Activated T-helper 17 cell treated with anti-CD3 and anti-CD28 coated beads, Interleukin-2, amount 50 U/mL, for 72 hours (primary cell): ENCODE measurements around the gene CEP128. TPM values are rescaled to one million over a fixed set of nuclear protein-coding genes. Genes with fewer than 3 reads are reported as not detected.

ENCODE experiments used
- ATAC-seq: fragments of 150-1000 bp; cut with Tn5 transposase; replicated peaks from 2 replicates; pipeline ENCODE4 v1.10.0; 2021; ENCODE audit warnings: mild to moderate bottlenecking, moderate library complexity
- H3K27ac Mint-ChIP-seq: one replicate; pipeline ENCODE4 v1.8.0; 2022; ENCODE audit warnings: mixed read lengths
- H3K27me3 Mint-ChIP-seq: one replicate; pipeline ENCODE4 v1.8.0; 2022; ENCODE audit warnings: mixed read lengths
- H3K36me3 Mint-ChIP-seq: one replicate; pipeline ENCODE4 v1.8.0; 2022; ENCODE audit warnings: low read depth, mild to moderate bottlenecking, mixed read lengths
- H3K4me1 Mint-ChIP-seq: one replicate; pipeline ENCODE4 v1.8.0; 2022; ENCODE audit warnings: mixed read lengths
- H3K4me3 Mint-ChIP-seq: one replicate; pipeline ENCODE4 v1.8.0; 2022; ENCODE audit warnings: mild to moderate bottlenecking, mixed read lengths
- H3K9me3 Mint-ChIP-seq: one replicate; pipeline ENCODE4 v1.8.0; 2022; ENCODE audit warnings: mixed read lengths
- total RNA-seq, 2 donors: library from RNA; stranded (reverse); gene quantifications; one replicate each; pipeline ENCODE4 v1.2.3, GENCODE V29; 2022

Gene CEP128
- total RNA-seq, 2 donors from 2014 or later: 23.4 to 34.6 TPM

DNA sequence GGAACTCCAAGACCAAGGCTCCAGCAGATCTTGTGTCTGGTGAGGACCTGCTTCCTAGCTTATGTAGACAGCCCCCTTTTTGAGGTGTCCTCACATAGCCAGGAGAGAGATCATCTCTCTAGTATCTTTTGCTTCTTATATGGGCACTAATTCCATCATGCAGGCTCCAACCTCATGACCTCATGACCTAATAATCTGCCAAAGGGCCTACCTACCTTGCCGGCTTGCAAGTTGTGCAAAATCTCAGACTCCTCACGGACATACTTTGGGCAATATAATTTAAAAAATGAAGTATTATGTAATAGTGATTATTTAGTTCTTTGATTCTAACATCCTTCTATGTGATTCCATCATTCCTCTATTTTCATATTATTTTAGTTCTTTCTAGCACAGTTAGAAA is 397.2 kb downstream of the CEP128 start:
- Mint-ChIP-seq H3K4me1 (no peaks in the 10 kb centered on the region), H3K9me3 (peaks cover 10% of the 10 kb centered on the region), H3K27me3 (no peaks in the 10 kb centered on the region), H3K27ac (no peak overlapping the region), H3K36me3 (no peaks in the 10 kb centered on the region), H3K4me3 (no peak overlapping the region)
- ATAC-seq: no peak

DNA sequence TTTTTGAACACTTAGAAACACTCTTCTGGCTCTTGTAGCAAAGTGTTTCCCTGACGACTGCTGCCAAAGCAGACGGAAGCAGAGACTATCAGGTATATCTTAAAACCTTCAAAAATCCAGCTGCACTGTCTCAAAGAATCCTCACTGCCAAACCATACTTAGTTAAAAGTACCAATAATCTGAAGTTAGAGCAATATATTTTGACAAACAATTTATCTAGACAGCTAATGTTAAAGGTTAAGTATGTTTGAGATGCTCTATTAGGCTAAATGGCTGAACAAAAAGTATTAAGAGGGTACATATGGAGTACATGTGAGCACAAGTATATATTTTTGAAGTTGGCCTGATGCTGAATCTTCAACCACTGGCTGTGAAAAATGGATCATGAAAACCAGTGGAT is 398.3 kb downstream of the CEP128 start:
- Mint-ChIP-seq H3K4me3 (no peak overlapping the region), H3K9me3 (peaks cover 10% of the 10 kb centered on the region), H3K4me1 (no peaks in the 10 kb centered on the region), H3K27me3 (no peaks in the 10 kb centered on the region), H3K36me3 (no peaks in the 10 kb centered on the region), H3K27ac (no peak overlapping the region)
- no peak for ATAC-seq

DNA sequence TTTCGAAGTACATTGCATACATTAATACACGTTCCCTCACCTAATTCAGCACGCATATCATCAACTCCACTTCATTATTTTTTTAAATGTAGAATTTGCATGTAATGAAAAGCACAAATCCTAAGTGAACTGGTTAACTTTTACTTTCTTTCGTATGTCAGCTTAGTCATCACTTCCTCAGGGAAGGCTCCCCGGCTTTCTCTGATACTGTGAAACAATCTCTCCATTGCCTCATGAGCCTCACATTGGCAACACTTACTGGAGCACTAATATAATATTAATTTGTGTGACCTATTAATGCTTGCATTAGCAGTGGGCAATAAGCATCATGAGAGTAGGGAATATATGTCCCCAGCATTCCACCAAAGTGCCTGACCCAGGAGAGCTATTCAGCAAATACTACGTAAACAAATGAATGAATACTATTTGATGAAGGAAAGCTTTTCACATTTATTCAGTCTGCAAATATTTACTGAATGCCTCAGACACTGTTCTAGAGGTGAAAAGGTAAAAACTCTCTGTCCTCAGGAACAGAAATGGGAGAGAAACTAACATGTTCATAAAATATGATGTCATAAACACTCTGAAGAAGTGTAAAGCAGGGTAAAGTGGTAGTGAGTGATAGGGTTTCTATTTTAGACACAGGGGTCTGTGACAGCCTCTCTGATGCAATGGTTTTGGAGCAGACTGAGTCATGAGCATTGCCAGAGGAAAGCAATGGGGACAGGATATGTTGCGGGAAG is 402.7 kb downstream of the CEP128 start:
- no peak overlapping the region for H3K27ac Mint-ChIP-seq
- no peaks in the 10 kb centered on the region for H3K36me3 Mint-ChIP-seq
- no peak overlapping the region for H3K4me3 Mint-ChIP-seq
- peaks cover 10% of the 10 kb centered on the region for H3K9me3 Mint-ChIP-seq
- no peaks in the 10 kb centered on the region for H3K27me3 Mint-ChIP-seq
- no peaks in the 10 kb centered on the region for H3K4me1 Mint-ChIP-seq
- no peak for ATAC-seq

DNA sequence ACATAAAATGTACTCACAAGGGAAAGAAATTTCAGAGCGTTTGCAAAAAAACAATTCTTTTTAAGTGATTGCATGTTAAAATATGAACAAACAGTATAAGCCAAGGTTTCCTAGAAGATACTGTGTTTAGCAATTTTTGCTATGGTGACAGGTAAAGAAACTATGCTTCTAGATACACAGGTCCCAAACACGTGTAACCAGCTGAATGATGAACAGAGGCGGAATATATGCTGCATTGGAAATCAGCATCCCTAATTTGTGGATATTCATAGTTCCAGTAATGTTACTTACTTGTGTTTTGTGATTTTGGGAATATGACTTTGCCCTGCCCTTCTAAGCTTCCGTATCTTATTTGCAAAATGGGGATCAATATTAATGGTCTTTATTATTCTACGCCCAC is 403.9 kb downstream of the CEP128 start:
- no peak for ATAC-seq
- Mint-ChIP-seq H3K36me3 (no peaks in the 10 kb centered on the region), H3K27ac (no peak overlapping the region), H3K9me3 (peaks cover 10% of the 10 kb centered on the region), H3K4me1 (no peaks in the 10 kb centered on the region), H3K4me3 (no peak overlapping the region), H3K27me3 (no peaks in the 10 kb centered on the region)

DNA sequence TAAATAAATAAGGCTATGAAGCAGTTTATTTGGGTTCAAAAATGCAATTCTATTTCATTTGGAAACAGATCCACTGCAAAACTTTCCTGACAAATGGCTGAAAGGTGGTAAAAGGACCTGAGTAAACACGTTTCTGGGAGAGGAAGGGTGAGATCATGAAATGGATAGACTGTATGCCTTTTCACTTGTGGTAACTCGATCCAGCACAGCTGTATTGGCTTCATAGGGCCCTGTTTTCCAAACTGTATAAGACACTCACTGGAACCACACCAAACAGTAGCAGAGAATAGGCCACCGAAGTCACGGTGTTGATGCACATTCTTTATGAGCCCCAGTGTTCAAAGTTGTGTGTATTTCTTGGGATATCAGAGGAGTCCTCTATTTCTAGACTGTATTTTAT is 405.1 kb downstream of the CEP128 start:
- Mint-ChIP-seq H3K27me3 (no peaks in the 10 kb centered on the region), H3K4me3 (no peak overlapping the region), H3K4me1 (no peaks in the 10 kb centered on the region), H3K27ac (no peak overlapping the region), H3K9me3 (peaks cover 7% of the 10 kb centered on the region), H3K36me3 (no peaks in the 10 kb centered on the region)
- ATAC-seq: no peak

DNA sequence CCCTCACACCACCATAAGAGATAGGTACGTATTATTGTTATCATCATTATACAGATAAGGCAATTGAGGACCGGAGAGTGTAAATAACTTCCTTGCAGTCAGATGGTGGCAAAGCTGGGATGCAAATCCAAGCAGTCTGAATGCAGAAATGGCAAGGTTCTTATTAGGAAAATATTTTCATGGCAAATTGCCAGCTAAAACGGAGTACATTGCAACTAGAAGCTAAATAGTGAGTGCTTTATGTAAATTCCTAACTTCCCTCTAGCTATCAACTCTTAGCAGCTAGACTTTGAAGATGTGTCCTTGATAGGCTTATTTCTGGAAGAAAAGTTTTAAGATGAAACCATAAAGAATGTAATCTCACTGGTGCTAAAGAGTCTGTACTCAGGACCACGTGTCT is 406.4 kb downstream of the CEP128 start:
- Mint-ChIP-seq H3K27ac (no peak overlapping the region), H3K9me3 (peaks cover 1% of the 10 kb centered on the region), H3K27me3 (no peaks in the 10 kb centered on the region), H3K4me1 (no peaks in the 10 kb centered on the region), H3K36me3 (no peaks in the 10 kb centered on the region), H3K4me3 (no peak overlapping the region)
- no peak for ATAC-seq

DNA sequence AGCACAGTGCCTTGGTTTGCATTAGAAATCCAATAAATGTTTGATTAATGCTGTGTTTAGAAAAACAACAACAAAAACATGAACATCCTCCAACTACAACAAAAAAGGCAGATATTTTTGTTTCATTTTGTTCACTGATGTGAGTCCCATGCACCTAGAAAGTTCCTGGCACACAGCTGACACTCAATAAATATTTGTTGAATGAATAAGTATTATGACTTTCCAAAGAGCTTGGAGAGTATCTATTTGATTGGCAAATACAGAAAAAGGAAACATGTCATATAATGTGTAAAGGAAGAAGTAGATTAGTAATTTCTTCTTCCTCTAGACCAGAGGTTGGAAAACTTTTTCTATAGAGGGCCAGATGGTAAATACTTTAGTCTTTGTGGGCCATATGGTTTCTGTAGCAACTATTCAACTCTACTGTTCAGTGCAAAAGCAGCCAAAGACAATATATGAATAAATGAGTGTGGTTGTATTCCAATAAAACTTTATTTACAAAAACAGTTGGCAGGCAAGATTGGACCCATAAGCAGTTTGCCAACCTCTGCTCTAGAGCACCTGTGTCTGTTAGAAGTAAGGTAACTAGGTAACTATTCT is 417.9 kb downstream of the CEP128 start:
- no peak for ATAC-seq
- no peaks in the 10 kb centered on the region for H3K27me3 Mint-ChIP-seq
- H3K4me1 Mint-ChIP-seq: no peaks in the 10 kb centered on the region
- H3K9me3 Mint-ChIP-seq: peaks cover 8% of the 10 kb centered on the region
- no peak overlapping the region for H3K4me3 Mint-ChIP-seq
- peaks cover 43% of the 10 kb centered on the region for H3K36me3 Mint-ChIP-seq
- no peak overlapping the region for H3K27ac Mint-ChIP-seq

DNA sequence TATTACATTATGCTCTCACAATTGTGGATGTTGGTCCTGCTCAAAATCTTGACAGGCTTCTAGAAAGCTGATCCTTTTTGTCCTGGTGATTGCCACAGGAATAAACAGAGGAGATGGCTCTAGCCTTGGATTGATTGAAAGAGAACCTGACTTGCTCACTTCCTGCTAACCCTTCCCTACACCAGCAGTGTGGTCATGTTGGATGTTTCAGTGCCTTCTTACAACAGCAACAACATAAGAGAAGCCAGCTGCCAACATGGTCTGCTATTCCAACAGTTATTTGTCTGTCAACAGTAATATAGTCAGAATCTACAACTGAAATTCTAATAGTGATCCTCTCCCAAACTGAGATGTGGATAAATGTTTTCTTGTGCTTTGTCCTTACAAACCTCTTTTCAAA is 418.6 kb downstream of the CEP128 start:
- no peaks in the 10 kb centered on the region for H3K27me3 Mint-ChIP-seq
- no peak overlapping the region for H3K4me3 Mint-ChIP-seq
- H3K36me3 Mint-ChIP-seq: peaks cover 43% of the 10 kb centered on the region
- ATAC-seq: no peak
- no peak overlapping the region for H3K27ac Mint-ChIP-seq
- no peaks in the 10 kb centered on the region for H3K4me1 Mint-ChIP-seq
- H3K9me3 Mint-ChIP-seq: peaks cover 10% of the 10 kb centered on the region

DNA sequence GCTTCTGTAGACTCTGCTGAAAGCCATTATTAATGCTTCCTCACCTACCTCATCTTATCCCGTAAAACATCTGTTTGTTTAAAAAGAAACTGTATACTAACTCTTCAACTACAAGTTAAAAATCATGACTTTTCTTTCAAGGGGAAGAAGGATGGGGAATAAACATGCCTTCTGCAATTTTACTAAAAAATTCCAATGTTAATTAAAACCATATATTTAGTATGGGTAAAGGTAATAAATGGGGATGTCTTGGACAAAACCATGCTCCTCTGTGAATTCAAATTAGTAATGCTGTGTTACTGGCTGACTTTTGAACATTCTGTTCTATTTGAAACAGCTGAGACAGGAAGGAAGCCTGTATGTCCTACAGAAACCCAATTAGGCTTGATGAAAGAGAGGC is 419.1 kb downstream of the CEP128 start:
- peaks cover 15% of the 10 kb centered on the region for H3K9me3 Mint-ChIP-seq
- H3K27ac Mint-ChIP-seq: no peak overlapping the region
- no peak for ATAC-seq
- H3K36me3 Mint-ChIP-seq: peaks cover 43% of the 10 kb centered on the region
- no peaks in the 10 kb centered on the region for H3K27me3 Mint-ChIP-seq
- no peak overlapping the region for H3K4me3 Mint-ChIP-seq
- H3K4me1 Mint-ChIP-seq: no peaks in the 10 kb centered on the region

DNA sequence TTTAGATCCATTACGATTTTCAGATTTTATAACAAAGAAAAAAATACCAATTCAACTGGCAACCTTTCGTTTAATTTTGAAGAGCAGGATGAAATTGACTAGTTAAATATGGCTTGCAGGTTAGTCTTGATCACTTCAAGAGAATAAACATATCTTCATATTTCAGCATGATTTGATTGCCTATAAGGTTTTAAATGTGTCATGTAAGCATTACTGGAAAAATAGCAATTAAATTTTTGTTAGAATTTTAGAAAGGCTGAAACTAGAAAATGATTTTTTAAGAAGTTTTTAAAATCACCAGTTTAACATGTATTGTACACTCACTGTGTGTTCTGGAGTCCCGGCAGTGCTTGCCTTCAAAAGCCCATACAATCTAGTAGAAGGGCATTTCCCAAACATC is 420.1 kb downstream of the CEP128 start:
- H3K4me3 Mint-ChIP-seq: no peak overlapping the region
- H3K27ac Mint-ChIP-seq: no peak overlapping the region
- H3K36me3 Mint-ChIP-seq: peaks cover 40% of the 10 kb centered on the region
- no peak for ATAC-seq
- H3K9me3 Mint-ChIP-seq: peaks cover 15% of the 10 kb centered on the region
- H3K4me1 Mint-ChIP-seq: no peaks in the 10 kb centered on the region
- H3K27me3 Mint-ChIP-seq: no peaks in the 10 kb centered on the region

DNA sequence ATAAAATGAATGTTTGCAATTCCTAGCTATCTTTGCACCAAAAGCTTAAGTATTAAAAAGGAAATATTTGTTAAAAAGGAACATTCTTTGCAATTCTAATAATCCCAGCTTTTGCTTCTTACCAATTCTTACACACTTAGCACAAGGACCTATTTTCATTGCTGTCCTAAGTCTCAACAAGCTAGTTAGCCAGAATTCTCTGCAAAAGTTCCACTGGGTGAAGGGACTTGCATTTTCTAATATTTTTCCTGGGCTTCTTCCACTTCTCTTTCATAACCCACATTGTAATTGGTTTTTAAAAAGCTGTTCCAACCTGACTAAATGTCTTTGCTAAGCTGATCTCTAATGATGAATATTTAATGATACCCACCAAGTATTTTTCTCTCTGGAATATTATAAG is 422.5 kb downstream of the CEP128 start:
- H3K9me3 Mint-ChIP-seq: peaks cover 19% of the 10 kb centered on the region
- H3K4me3 Mint-ChIP-seq: no peak overlapping the region
- H3K4me1 Mint-ChIP-seq: no peaks in the 10 kb centered on the region
- peaks cover 23% of the 10 kb centered on the region for H3K36me3 Mint-ChIP-seq
- H3K27me3 Mint-ChIP-seq: no peaks in the 10 kb centered on the region
- ATAC-seq: no peak
- H3K27ac Mint-ChIP-seq: no peak overlapping the region

DNA sequence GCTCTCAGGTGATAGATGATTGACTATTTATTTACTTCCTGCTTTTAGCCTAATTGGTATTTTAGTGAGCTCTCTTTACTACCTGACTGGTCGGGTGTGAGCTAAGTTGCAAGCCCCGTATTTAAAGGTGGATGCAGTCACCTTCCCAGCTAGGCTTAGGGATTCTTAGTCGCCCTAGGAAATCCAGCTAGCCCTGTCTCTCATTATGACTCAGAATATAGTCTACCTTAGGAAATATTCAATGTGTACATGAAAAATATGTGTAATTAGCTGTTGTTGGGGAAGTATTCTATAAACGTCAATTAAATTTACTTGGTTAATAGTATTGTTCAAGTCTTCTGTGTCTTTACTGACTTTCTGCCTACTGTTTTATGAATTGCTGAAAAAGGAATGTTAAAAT is 423.4 kb downstream of the CEP128 start:
- no peak overlapping the region for H3K4me3 Mint-ChIP-seq
- peaks cover 15% of the 10 kb centered on the region for H3K36me3 Mint-ChIP-seq
- H3K27ac Mint-ChIP-seq: no peak overlapping the region
- H3K27me3 Mint-ChIP-seq: no peaks in the 10 kb centered on the region
- no peaks in the 10 kb centered on the region for H3K4me1 Mint-ChIP-seq
- peaks cover 27% of the 10 kb centered on the region for H3K9me3 Mint-ChIP-seq
- no peak for ATAC-seq

DNA sequence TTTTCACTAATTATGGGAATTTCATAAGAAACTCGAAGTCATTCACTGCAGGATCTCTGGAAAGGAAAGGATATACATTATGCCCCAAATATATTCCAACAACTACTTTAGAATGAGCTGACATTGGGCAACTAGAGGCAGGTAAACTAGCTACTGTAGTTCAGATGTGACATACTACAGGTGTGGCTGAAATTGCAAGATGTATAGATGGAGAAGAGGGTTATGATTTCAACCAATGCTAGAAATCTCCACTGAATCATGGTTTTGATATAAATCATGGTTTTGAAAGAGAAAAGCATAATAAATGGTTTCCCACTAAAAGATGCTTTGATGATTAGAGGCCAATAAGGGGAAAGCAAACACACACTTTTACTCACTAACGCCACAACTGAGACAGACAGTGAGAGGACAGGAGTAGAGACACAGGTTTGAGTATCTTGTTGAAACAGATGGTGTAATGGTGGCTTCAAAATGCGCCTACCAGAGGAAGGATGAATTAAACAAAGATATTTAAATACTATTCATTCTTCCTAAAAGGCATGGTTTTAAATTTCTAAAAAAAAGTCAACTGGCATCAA is 434.2 kb downstream of the CEP128 start:
- peaks cover 10% of the 10 kb centered on the region for H3K36me3 Mint-ChIP-seq
- peak; percentile 77 for ATAC-seq
- peaks cover 7% of the 10 kb centered on the region for H3K9me3 Mint-ChIP-seq
- H3K4me1 Mint-ChIP-seq: no peaks in the 10 kb centered on the region
- H3K27ac Mint-ChIP-seq: no peak overlapping the region
- H3K27me3 Mint-ChIP-seq: no peaks in the 10 kb centered on the region
- H3K4me3 Mint-ChIP-seq: no peak overlapping the region

DNA sequence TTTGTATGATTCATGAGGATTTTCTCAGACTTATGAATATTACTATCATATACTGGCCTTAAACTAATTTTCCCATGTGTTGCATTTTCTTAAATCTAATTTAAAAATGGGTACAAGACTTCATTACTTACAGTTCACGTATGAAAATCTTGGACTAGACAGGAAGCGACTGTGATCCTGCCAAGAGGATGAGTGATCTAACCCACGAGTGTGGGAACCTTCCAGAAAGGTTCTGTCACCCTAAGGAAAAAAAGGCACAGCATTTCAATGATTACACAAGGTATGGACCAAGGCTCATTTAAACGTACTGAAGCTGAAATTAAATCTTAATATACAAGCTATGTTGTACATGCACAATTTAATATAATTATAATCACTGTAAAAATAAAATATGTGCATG is 436.8 kb downstream of the CEP128 start:
- H3K36me3 Mint-ChIP-seq: peaks cover 10% of the 10 kb centered on the region
- H3K27me3 Mint-ChIP-seq: no peaks in the 10 kb centered on the region
- H3K4me1 Mint-ChIP-seq: no peaks in the 10 kb centered on the region
- H3K9me3 Mint-ChIP-seq: peaks cover 9% of the 10 kb centered on the region
- H3K27ac Mint-ChIP-seq: no peak overlapping the region
- no peak overlapping the region for H3K4me3 Mint-ChIP-seq
- no peak for ATAC-seq

DNA sequence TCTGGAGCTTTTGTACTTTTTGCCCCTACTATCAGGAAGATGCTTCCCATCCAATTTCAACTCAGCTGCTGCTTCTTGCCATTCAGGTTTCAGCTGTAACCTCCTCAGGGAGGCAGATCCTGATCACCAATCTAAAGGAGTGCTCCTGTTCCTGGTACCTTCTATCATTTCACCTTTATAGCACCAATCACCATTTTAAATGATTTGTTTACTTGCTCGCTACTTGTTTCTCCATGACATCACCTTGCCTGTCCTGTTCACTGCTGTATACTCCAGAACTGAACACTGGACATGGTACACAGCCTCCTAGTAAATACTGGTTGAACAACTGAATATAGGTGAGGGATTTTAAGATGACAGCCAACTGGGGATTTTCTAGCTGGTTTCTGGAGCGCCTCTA is 443.0 kb downstream of the CEP128 start:
- Mint-ChIP-seq H3K9me3 (peaks cover 5% of the 10 kb centered on the region), H3K27ac (no peak overlapping the region), H3K27me3 (no peaks in the 10 kb centered on the region), H3K4me1 (no peaks in the 10 kb centered on the region), H3K36me3 (peaks cover 2% of the 10 kb centered on the region), H3K4me3 (no peak overlapping the region)
- ATAC-seq: no peak
